ENCODE results near the gene SCLT1. TPM values are rescaled to one million over a fixed set of nuclear protein-coding genes. Genes with fewer than 3 reads are reported as not detected.

Gene SCLT1
- total and polyA plus RNA-seq, 2 of the 8 experiments (the other 6 are each of a cell fraction or from before 2014, with no cell fraction given), result 4.8 to 13.1 TPM

DNA sequence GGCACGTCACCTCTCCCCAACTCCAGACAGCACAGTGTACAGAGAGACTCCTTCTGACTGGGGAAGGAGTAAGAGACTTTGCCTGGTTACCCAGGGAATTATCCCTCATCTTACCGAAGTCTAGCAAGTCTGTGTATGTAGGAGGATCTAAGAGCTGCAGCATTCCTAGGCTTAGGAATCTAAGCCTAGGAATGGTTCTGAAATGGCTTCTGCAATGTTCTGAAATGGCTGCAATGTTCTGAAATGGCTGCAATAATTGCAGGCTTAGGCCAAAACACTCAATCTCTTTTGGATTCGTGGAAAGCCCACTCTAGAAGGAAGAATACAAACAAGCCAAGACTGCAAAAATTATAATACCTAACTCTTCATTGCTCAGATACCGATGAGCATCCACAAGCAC, 106.4 kb downstream of the SCLT1 start:
- Histone ChIP-seq H3K4ac (replicated peaks; ENCODE audit: insufficient read length, low read depth, low read length) (no peak overlapping the region), H2BK20ac (ENCODE audit: low read length) (no peak overlapping the region), H3K27ac (ENCODE audit: low read depth, low read length) (no peak overlapping the region), H3K9ac (replicated peaks in 1 of 4; ENCODE audit: extremely low read depth in 1 of 4, low read depth in 3 of 4, low read length in 3 of 4) (no peak overlapping the region), H3K79me1 (ENCODE audit: low read depth, low read length) (no peaks in the 10 kb centered on the region), H2BK5ac (ENCODE audit: low read depth, low read length) (no peak overlapping the region), H3K4me1 (replicated peaks in 1 of 4; ENCODE audit: control insufficient read depth in 3 of 4, insufficient read depth in 4 of 4, low read length in 3 of 4) (no peaks in the 10 kb centered on the region), H3K4me3 (ENCODE audit: extremely low read depth in 1 of 4, insufficient read depth in 2 of 4, low read depth in 3 of 4, low read length in 4 of 4) (no peak overlapping the region), H3K56ac (replicated peaks; ENCODE audit: insufficient read length, low read depth, low read length) (no peak overlapping the region), H3K4me2 (ENCODE audit: insufficient read depth in 1 of 2, low read depth in 2 of 2, low read length in 2 of 2) (no peak overlapping the region), H2BK120ac (replicated peaks; ENCODE audit: low read depth, low read length) (no peak overlapping the region), H3K18ac (ENCODE audit: extremely low read depth, low read length) (no peak overlapping the region), H3K23me2 (ENCODE audit: low read depth, low read length) (no peaks in the 10 kb centered on the region), H3K14ac (ENCODE audit: insufficient read length) (no peak overlapping the region), H4K91ac (replicated peaks; ENCODE audit: insufficient read length, low read length) (no peak overlapping the region), H2BK15ac (ENCODE audit: low read length) (no peak overlapping the region), H4K20me1 (replicated peaks in 1 of 2; ENCODE audit: control insufficient read depth in 1 of 2, insufficient read depth in 2 of 2, low read length in 2 of 2) (no peaks in the 10 kb centered on the region), H3K36me3 (ENCODE audit: control insufficient read depth in 2 of 4, insufficient read depth in 4 of 4, low read length in 3 of 4) (peaks cover 0 to 4% (median 0%) of the 10 kb centered on the region in 4 experiments; a peak in 1 of 8 replicates), H4K8ac (ENCODE audit: extremely low read depth, insufficient read depth, low read length) (no peak overlapping the region), H2AK5ac (ENCODE audit: low read depth, low read length) (no peak overlapping the region), H3K23ac (ENCODE audit: insufficient read length) (no peak overlapping the region), H2AFZ (ENCODE audit: low read length) (no peak overlapping the region), H3K79me2 (ENCODE audit: control insufficient read depth in 1 of 2, insufficient read depth in 2 of 2, low read length in 2 of 2) (no peaks in the 10 kb centered on the region), H3K9me3 (ENCODE audit: insufficient read depth in 2 of 2, low read depth in 1 of 2, low read length in 1 of 2) (no peaks in the 10 kb centered on the region), H4K5ac (ENCODE audit: insufficient read length, low read depth, low read length) (no peak overlapping the region), H2BK12ac (ENCODE audit: low read depth, low read length) (no peak overlapping the region), H3K27me3 (replicated peaks in 1 of 4; ENCODE audit: control insufficient read depth in 3 of 4, extremely low read depth in 1 of 4, insufficient read depth in 3 of 4, low read length in 3 of 4) (no peaks in the 10 kb centered on the region)
- FAIRE-seq (no peak), DNase-seq (ENCODE audit: low read depth in 1 of 2, low spot score in 2 of 2) (no peak)
- TF ChIP-seq FOSL1 (IDR thresholded peaks at IDR 0.05; ENCODE audit: insufficient read depth, low read depth, low read length) (no peak), YY1 (IDR thresholded peaks at IDR 0.05; ENCODE audit: low read depth, low read length) (peak; percentile 64; the same call in 1 of the 2 replicates)
- POLR2A ChIA-PET (ENCODE audit: partially characterized antibody), result no interaction called here
- 95% methylated on average over 4 of the region's 4 CpGs; no CpG with 5 or more reads in 1 of the 2 experiments for WGBS, 2 experiments (ENCODE audit: extremely low coverage in 1 of 2, insufficient coverage in 1 of 2, insufficient read length in 1 of 2, insufficient replicate concordance in 2 of 2, low coverage in 1 of 2, low lambda C conversion rate in 2 of 2, missing lambda C conversion rate in 1 of 2)
- CTCF ChIA-PET (ENCODE audit: partially characterized antibody), result interaction anchor here (0.9 kb wide), 1 partner anchor 9 kb away, joined by 3 read pairs; no protein-coding TSS in a partner anchor

All from H1 (cell line).